CD4-positive, CD25-positive, alpha-beta regulatory T cell (primary cell): ENCODE data around the gene IL17RD. TPM values are rescaled to one million over a fixed set of nuclear protein-coding genes. Genes with fewer than 3 reads are reported as not detected.

Source experiments
- ATAC-seq, 2 donors: fragments of 150-1000 bp; cut with Tn5 transposase; one replicate each; pipeline ENCODE4 v1.10.0; 2021; ENCODE audit warnings: low read depth in 2 of 2, moderate number of reproducible peaks in 2 of 2, moderate library complexity in 1 of 2
- DNase-seq, 3 donors: peaks; one replicate each; pipeline versions ENCODE4 v3.0.0 to v3.0.0-alpha.2; 2012 to 2022; ENCODE audit warnings: mixed read lengths in 1 of 3
- H3K27ac ChIP-seq: one replicate; pipeline ENCODE4 v1.7.0; 2013; ENCODE audit warnings: mild to moderate bottlenecking, low read length; ENCODE audit not compliant: insufficient read depth, poor library complexity, severe bottlenecking
- H3K27me3 ChIP-seq: one replicate; pipeline ENCODE4 v1.7.0; 2013; ENCODE audit warnings: low read length; ENCODE audit not compliant: control insufficient read depth, insufficient read depth
- H3K36me3 ChIP-seq: one replicate; pipeline ENCODE4 v1.7.0; 2013; ENCODE audit warnings: mild to moderate bottlenecking, low read length, moderate library complexity; ENCODE audit not compliant: control insufficient read depth, insufficient read depth
- H3K4me1 ChIP-seq: 2 replicates; pipeline ENCODE4 v1.7.0; 2013; ENCODE audit warnings: mild to moderate bottlenecking, low read length; ENCODE audit not compliant: insufficient read depth, control insufficient read depth, poor library complexity, severe bottlenecking
- H3K4me3 ChIP-seq: one replicate; pipeline ENCODE4 v1.7.0; 2013; ENCODE audit warnings: low read depth, mild to moderate bottlenecking, low read length, moderate library complexity
- H3K9me3 ChIP-seq, 2 experiments: 1 replicate in 1 of 2; 2 replicates in 1 of 2; pipeline ENCODE4 v1.7.0; 2013; ENCODE audit warnings: low read length in 2 of 2, mild to moderate bottlenecking in 1 of 2, moderate library complexity in 1 of 2; ENCODE audit not compliant: control insufficient read depth in 2 of 2
- H3K27ac Mint-ChIP-seq, 3 donors: one replicate each; pipeline ENCODE4 v1.8.0; 2020 to 2022; ENCODE audit warnings: mild to moderate bottlenecking in 3 of 3, mixed read lengths in 3 of 3, moderate library complexity in 2 of 3
- H3K27me3 Mint-ChIP-seq: one replicate; pipeline ENCODE4 v1.8.0; 2022; ENCODE audit warnings: mild to moderate bottlenecking, mixed read lengths
- H3K36me3 Mint-ChIP-seq: one replicate; pipeline ENCODE4 v1.8.0; 2020; ENCODE audit warnings: mixed read lengths
- H3K4me1 Mint-ChIP-seq, 4 donors: one replicate each; pipeline ENCODE4 v1.8.0; 2020 to 2022; ENCODE audit warnings: mixed read lengths in 4 of 4, mild to moderate bottlenecking in 1 of 4
- H3K4me3 Mint-ChIP-seq, 4 donors: one replicate each; pipeline ENCODE4 v1.8.0; 2020 to 2022; ENCODE audit warnings: mild to moderate bottlenecking in 4 of 4, mixed read lengths in 4 of 4, moderate library complexity in 3 of 4
- H3K9me3 Mint-ChIP-seq, 7 donors: one replicate each; pipeline ENCODE4 v1.8.0; 2020 to 2022; ENCODE audit warnings: mixed read lengths in 7 of 7, mild to moderate bottlenecking in 3 of 7, moderate library complexity in 2 of 7
- polyA plus RNA-seq, 4 donors: library from polyadenylated mRNA; unstranded; fragments of 300-500 nt; fragmentation: Illumina TruSeq; gene quantifications; one replicate each; pipeline ENCODE4 v1.2.3, GENCODE V29; 2021
- total RNA-seq: library from RNA; stranded (reverse); gene quantifications from one replicate; pipeline ENCODE4 v1.2.3, GENCODE V29; 2022

IL17RD gene
- total and polyA plus RNA-seq, 5 donors from 2014 or later, result not detected

DNA sequence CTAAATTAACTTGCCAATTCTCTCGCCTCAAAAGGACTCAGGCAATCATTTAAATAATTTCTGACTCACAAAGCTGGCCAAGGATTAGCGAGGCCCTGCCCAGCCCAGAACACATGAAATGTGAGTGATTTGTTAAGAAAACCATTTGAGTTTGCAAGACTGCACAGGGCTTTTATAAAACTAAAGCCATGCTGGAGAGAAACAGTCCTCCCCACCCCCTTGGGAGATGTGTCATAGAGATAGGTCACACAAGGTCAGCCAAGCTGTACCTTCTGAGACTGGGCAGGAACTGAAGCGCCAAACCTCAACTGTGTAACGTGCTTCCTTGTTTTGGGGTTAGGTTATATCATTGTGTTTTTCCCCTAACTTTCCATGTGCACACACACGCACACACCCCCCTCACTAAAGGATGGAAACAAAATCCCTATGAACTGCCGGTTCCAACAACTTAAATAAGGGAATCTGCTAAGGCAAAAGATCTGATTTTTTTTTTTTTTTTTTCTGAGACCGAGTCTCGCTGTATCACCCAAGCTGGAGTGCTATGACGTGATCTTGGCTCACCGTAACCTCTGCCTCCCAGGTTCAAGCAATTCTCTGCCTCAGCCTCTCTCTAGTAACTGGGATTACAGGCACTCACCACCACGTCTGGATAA, 96.6 kb downstream of the IL17RD start:
- Mint-ChIP-seq H3K36me3 (no peaks in the 10 kb centered on the region), H3K4me1 (peaks cover 0 to 7% (median 4%) of the 10 kb centered on the region in 4 donors), H3K27me3 (peaks cover 30% of the 10 kb centered on the region), H3K4me3 (no peak overlapping the region), H3K27ac (no peak overlapping the region), H3K9me3 (no peaks in the 10 kb centered on the region)
- ATAC-seq (peak; percentile 71 to 82), DNase-seq (peak in 1 of 3 donors; percentile 10)
- Histone ChIP-seq H3K27me3 (peaks cover 6% of the 10 kb centered on the region), H3K9me3 (no peaks in the 10 kb centered on the region), H3K27ac (no peak overlapping the region), H3K4me1 (peaks cover 4% of the 10 kb centered on the region), H3K4me3 (no peak overlapping the region), H3K36me3 (no peaks in the 10 kb centered on the region)

- Histone ChIP-seq H3K4me1 (peaks cover 4% of the 10 kb centered on the region), H3K27ac (no peak overlapping the region), H3K9me3 (no peaks in the 10 kb centered on the region), H3K4me3 (no peak overlapping the region), H3K27me3 (peaks cover 4% of the 10 kb centered on the region), H3K36me3 (no peaks in the 10 kb centered on the region)
- H3K4me1 Mint-ChIP-seq, result peaks cover 0 to 10% (median 4%) of the 10 kb centered on the region in 4 donors
- ATAC-seq (no peak), DNase-seq (no peak)
- H3K27ac Mint-ChIP-seq, result no peak overlapping the region
- no peaks in the 10 kb centered on the region for H3K36me3 Mint-ChIP-seq
- no peak overlapping the region for H3K4me3 Mint-ChIP-seq
- no peaks in the 10 kb centered on the region for H3K9me3 Mint-ChIP-seq
- H3K27me3 Mint-ChIP-seq, result peaks cover 21% of the 10 kb centered on the region
Measured at GRCh38 chr3:57066471-57066870, 98.7 kb downstream of the IL17RD start.

GRCh38 chr3:57065588-57065987, 99.6 kb downstream of the IL17RD start:
- ATAC-seq, result no peak
- no peak overlapping the region for H3K4me3 Mint-ChIP-seq
- no peaks in the 10 kb centered on the region for H3K36me3 Mint-ChIP-seq
- no peak overlapping the region for H3K27ac Mint-ChIP-seq
- Histone ChIP-seq H3K4me3 (no peak overlapping the region), H3K4me1 (peaks cover 4% of the 10 kb centered on the region), H3K9me3 (no peaks in the 10 kb centered on the region), H3K27me3 (peaks cover 4% of the 10 kb centered on the region), H3K36me3 (no peaks in the 10 kb centered on the region), H3K27ac (no peak overlapping the region)
- DNase-seq, result no peak
- H3K9me3 Mint-ChIP-seq, result peaks cover 0 to 1% (median 0%) of the 10 kb centered on the region in 7 donors
- peaks cover 0 to 10% (median 4%) of the 10 kb centered on the region in 4 donors for H3K4me1 Mint-ChIP-seq
- peaks cover 15% of the 10 kb centered on the region for H3K27me3 Mint-ChIP-seq

- Mint-ChIP-seq H3K4me1 (peaks cover 0 to 10% (median 4%) of the 10 kb centered on the region in 4 donors), H3K27ac (no peak overlapping the region), H3K4me3 (no peak overlapping the region), H3K27me3 (peaks cover 12% of the 10 kb centered on the region), H3K9me3 (peaks cover 0 to 1% (median 0%) of the 10 kb centered on the region in 7 donors), H3K36me3 (no peaks in the 10 kb centered on the region)
- no peak for ATAC-seq
- Histone ChIP-seq H3K27me3 (no peaks in the 10 kb centered on the region), H3K27ac (no peak overlapping the region), H3K9me3 (no peaks in the 10 kb centered on the region), H3K4me3 (no peak overlapping the region), H3K36me3 (no peaks in the 10 kb centered on the region), H3K4me1 (peaks cover 4% of the 10 kb centered on the region)
- DNase-seq, result no peak
Measured at GRCh38 chr3:57064572-57064971, 100.6 kb downstream of the IL17RD start.

DNA sequence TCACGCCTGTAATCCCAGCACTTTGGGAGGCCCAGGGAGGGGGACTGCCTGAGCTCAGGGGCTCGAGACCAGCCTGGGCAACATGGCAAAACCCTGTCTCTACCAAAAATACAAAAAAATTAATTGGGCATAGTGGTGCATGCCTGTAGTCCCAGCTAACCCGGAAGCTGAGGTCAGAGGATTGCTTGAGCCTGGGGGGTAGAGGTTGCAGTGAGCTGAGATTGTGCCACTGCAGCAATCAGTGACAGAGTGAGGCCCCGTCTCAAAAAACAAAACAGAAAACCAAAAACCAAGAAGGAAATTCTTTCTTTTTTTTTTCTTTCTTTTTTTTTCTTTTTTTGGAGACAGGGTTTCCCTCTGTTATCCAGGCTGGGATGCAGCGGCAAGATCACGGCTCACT, 101.2 kb downstream of the IL17RD start:
- Mint-ChIP-seq H3K27ac (no peak overlapping the region), H3K27me3 (peaks cover 12% of the 10 kb centered on the region), H3K4me1 (peaks cover 0 to 10% (median 3%) of the 10 kb centered on the region in 4 donors), H3K9me3 (peaks cover 0 to 1% (median 0%) of the 10 kb centered on the region in 7 donors), H3K36me3 (no peaks in the 10 kb centered on the region), H3K4me3 (no peak overlapping the region)
- no peak for ATAC-seq
- H3K27me3 ChIP-seq, result no peaks in the 10 kb centered on the region
- H3K9me3 ChIP-seq, result no peaks in the 10 kb centered on the region
- H3K36me3 ChIP-seq, result no peaks in the 10 kb centered on the region
- H3K4me1 ChIP-seq, result peaks cover 4% of the 10 kb centered on the region
- DNase-seq, result no peak
- no peak overlapping the region for H3K27ac ChIP-seq
- no peak overlapping the region for H3K4me3 ChIP-seq

DNA sequence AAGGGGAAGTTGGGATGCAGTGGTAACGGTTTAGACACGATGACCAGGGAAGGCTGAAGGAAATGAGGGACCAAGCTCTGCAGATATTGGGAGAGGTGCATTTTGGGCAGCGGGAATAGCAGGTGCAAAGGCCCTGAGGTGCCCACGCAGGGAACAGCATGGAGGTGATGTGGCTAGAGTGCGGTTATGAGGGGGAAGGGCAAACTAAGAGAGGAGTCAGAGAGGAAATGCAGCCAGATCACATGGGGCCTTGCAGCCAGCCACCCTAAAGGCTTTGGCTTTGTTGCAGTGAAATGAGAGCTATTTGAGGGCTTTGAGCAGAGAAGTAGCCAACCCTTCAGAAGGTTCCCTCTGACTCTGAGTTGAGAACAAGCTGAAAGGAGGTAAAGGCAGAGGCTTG, 102.1 kb downstream of the IL17RD start:
- H3K27me3 Mint-ChIP-seq, result peaks cover 4% of the 10 kb centered on the region
- peaks cover 0 to 1% (median 0%) of the 10 kb centered on the region in 7 donors for H3K9me3 Mint-ChIP-seq
- no peak overlapping the region for H3K4me3 Mint-ChIP-seq
- no peak for ATAC-seq
- Histone ChIP-seq H3K9me3 (no peaks in the 10 kb centered on the region), H3K4me3 (no peak overlapping the region), H3K4me1 (no peaks in the 10 kb centered on the region), H3K27ac (no peak overlapping the region), H3K27me3 (no peaks in the 10 kb centered on the region), H3K36me3 (no peaks in the 10 kb centered on the region)
- H3K36me3 Mint-ChIP-seq, result no peaks in the 10 kb centered on the region
- no peak for DNase-seq
- H3K4me1 Mint-ChIP-seq, result peaks cover 0 to 3% (median 0%) of the 10 kb centered on the region in 4 donors
- H3K27ac Mint-ChIP-seq, result peak overlapping the region in 1 of 3 donors; percentile 23

GRCh38 chr3:57062101-57062631, 103.0 kb downstream of the IL17RD start:
- no peak for ATAC-seq
- peaks cover 0 to 3% (median 0%) of the 10 kb centered on the region in 4 donors for H3K4me1 Mint-ChIP-seq
- H3K4me3 Mint-ChIP-seq, result no peak overlapping the region
- H3K9me3 Mint-ChIP-seq, result peaks cover 0 to 1% (median 0%) of the 10 kb centered on the region in 7 donors
- no peaks in the 10 kb centered on the region for H3K36me3 Mint-ChIP-seq
- Histone ChIP-seq H3K36me3 (no peaks in the 10 kb centered on the region), H3K27me3 (no peaks in the 10 kb centered on the region), H3K4me1 (no peaks in the 10 kb centered on the region), H3K27ac (no peak overlapping the region), H3K9me3 (no peaks in the 10 kb centered on the region), H3K4me3 (no peak overlapping the region)
- H3K27ac Mint-ChIP-seq, result peak overlapping the region in 1 of 3 donors; percentile 29
- peaks cover 10% of the 10 kb centered on the region for H3K27me3 Mint-ChIP-seq
- no peak for DNase-seq

DNA sequence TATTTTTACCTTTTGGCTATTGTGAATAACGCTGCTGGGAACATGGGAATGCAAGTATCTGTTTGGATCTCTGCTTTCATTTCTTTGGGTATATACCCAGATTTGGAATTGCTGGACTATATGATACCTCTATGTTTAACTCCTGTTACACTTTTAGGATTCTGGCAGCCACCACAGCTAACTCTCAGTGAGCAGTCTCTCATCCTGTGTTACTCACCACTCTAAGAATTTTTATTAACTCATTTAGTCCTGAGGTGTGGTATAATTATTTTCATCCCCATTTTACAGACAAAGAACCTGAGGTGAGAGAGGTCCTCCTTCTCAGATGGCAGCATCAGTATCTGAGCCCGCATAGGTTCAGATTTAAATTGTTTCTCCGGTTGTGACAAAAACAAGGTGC, 103.6 kb downstream of the IL17RD start:
- no peaks in the 10 kb centered on the region for H3K27me3 ChIP-seq
- no peak for ATAC-seq
- H3K27ac ChIP-seq, result no peak overlapping the region
- no peaks in the 10 kb centered on the region for H3K9me3 ChIP-seq
- H3K27me3 Mint-ChIP-seq, result peaks cover 10% of the 10 kb centered on the region
- H3K27ac Mint-ChIP-seq, result no peak overlapping the region
- peaks cover 0 to 3% (median 0%) of the 10 kb centered on the region in 4 donors for H3K4me1 Mint-ChIP-seq
- H3K9me3 Mint-ChIP-seq, result peaks cover 0 to 1% (median 0%) of the 10 kb centered on the region in 7 donors
- no peaks in the 10 kb centered on the region for H3K36me3 Mint-ChIP-seq
- no peaks in the 10 kb centered on the region for H3K4me1 ChIP-seq
- DNase-seq, result no peak
- H3K4me3 Mint-ChIP-seq, result no peak overlapping the region
- no peaks in the 10 kb centered on the region for H3K36me3 ChIP-seq
- H3K4me3 ChIP-seq, result no peak overlapping the region
